GM12878 (cell line): Measurements from ENCODE around the gene LEPR. TPM values are rescaled to one million over a fixed set of nuclear protein-coding genes. Genes with fewer than 3 reads are reported as not detected.

Experiments
- ATAC-seq: fragments of 200-7000 bp; cut with Tn5 transposase; 3 replicates; pipeline ENCODE4 v1.9.1; 2020; ENCODE audit warnings: mild to moderate bottlenecking, moderate library complexity
- BruUV-seq: library from RNA; stranded (reverse); fragments of 400-500 nt; replicated peaks from 2 replicates; lab custom pipeline; 2021; lab: Mats Ljungman, UMichigan
- CTCF ChIA-PET: fragments of 300-600 bp; sonication (Branson Sonifier 250); formaldehyde crosslinking; extraction: SDS; loops from one replicate; lab custom pipeline; 2021; ENCODE audit warnings: inconsistent platforms; lab: Yijun Ruan, JAX
- POLR2A ChIA-PET: fragments of 350-600 bp; formaldehyde crosslinking; extraction: SDS; loops from one replicate; lab custom pipeline; 2021; ENCODE audit warnings: inconsistent platforms; lab: Charles Lee
- RAD21 ChIA-PET: fragments of 300-600 bp; sonication (Branson Sonifier 250); formaldehyde crosslinking; loops from one replicate; lab custom pipeline; 2023; ENCODE audit warnings: antibody characterized with exemption; ENCODE audit not compliant: unreplicated experiment; lab: Charles Lee
- SMC1A ChIA-PET: fragments of 300-600 bp; sonication (Branson Sonifier 250); formaldehyde crosslinking; loops from one replicate; lab custom pipeline; 2023; ENCODE audit not compliant: unreplicated experiment, uncharacterized antibody; lab: Charles Lee
- DNase-seq: peaks from one replicate; pipeline ENCODE4 v3.0.0-alpha.2; 2011; ENCODE audit warnings: low read depth, low spot score
- FAIRE-seq: peaks from 3 replicates; lab custom pipeline; 2011; peaks lifted over from hg19 to GRCh38; lab: Jason Lieb, UNC
- H2AFZ ChIP-seq: 2 replicates; pipeline ENCODE4 v1.6.0; 2011; ENCODE audit warnings: low read depth, low read length, control low read depth; ENCODE audit not compliant: control insufficient read depth
- H3K27ac ChIP-seq: 2 replicates; pipeline ENCODE4 v1.5.1; 2011; ENCODE audit warnings: control low read depth; ENCODE audit not compliant: control insufficient read depth, insufficient read depth
- H3K27me3 ChIP-seq, 2 experiments: replicated peaks in 1 of 2; 2 replicates each; pipeline versions ENCODE4 v1.6.0 to v1.6.1; 2011; ENCODE audit warnings: low read length in 1 of 2; ENCODE audit not compliant: control insufficient read depth in 2 of 2, insufficient read depth in 2 of 2
- H3K36me3 ChIP-seq, 2 experiments: 2 replicates each; pipeline ENCODE4 v1.5.1; 2011; ENCODE audit warnings: low read length in 1 of 2; ENCODE audit not compliant: control insufficient read depth in 2 of 2, insufficient read depth in 2 of 2
- H3K4me1 ChIP-seq: 2 replicates; pipeline ENCODE4 v1.6.1; 2011; ENCODE audit warnings: mild to moderate bottlenecking, low read length, moderate library complexity, mixed read lengths; ENCODE audit not compliant: control insufficient read depth, insufficient read depth
- H3K4me2 ChIP-seq: 2 replicates; pipeline ENCODE4 v1.6.0; 2011; ENCODE audit warnings: control low read depth; ENCODE audit not compliant: control insufficient read depth, insufficient read depth
- H3K4me3 ChIP-seq: fragments of 200-600 bp; sonication (generic); 2 replicates; pipeline ENCODE4 v1.5.1; 2016
- H3K79me2 ChIP-seq: 2 replicates; pipeline ENCODE4 v1.6.0; 2011; ENCODE audit warnings: low read length; ENCODE audit not compliant: control insufficient read depth, insufficient read depth
- H3K9ac ChIP-seq: 2 replicates; pipeline ENCODE4 v1.8.0; 2011; ENCODE audit warnings: low read length, control low read depth, mixed read lengths; ENCODE audit not compliant: control insufficient read depth, insufficient read depth
- H3K9me3 ChIP-seq: replicated peaks from 3 replicates; pipeline ENCODE4 v1.5.1; 2011; ENCODE audit warnings: mild to moderate bottlenecking, low read length; ENCODE audit not compliant: control insufficient read depth, insufficient read depth
- H4K20me1 ChIP-seq: 2 replicates; pipeline ENCODE4 v1.6.0; 2011; ENCODE audit not compliant: control insufficient read depth, insufficient read depth
- BCLAF1 ChIP-seq: fragments of 450-650 bp; IDR thresholded peaks from 2 replicates; pipeline ENCODE4 v1.6.1; 2017; ENCODE audit warnings: antibody characterized with exemption, mild to moderate bottlenecking, moderate library complexity
- BMI1 ChIP-seq: fragments of 450-650 bp; IDR thresholded peaks from 2 replicates; pipeline ENCODE4 v1.6.1; 2016; ENCODE audit warnings: mild to moderate bottlenecking, moderate library complexity, borderline replicate concordance
- KDM1A ChIP-seq: fragments of 200-600 bp; sonication (generic); IDR thresholded peaks from 2 replicates; pipeline ENCODE4 v1.6.1; 2016; ENCODE audit warnings: borderline replicate concordance
- LARP7 ChIP-seq: fragments of 450-650 bp; IDR thresholded peaks from 2 replicates; pipeline ENCODE4 v1.6.1; 2017; ENCODE audit warnings: mild to moderate bottlenecking
- NKRF ChIP-seq: fragments of 450-650 bp; conservative IDR thresholded peaks from 2 replicates; pipeline ENCODE4 v1.6.1; 2017; ENCODE audit warnings: mild to moderate bottlenecking, moderate library complexity
- RCOR1 ChIP-seq: conservative IDR thresholded peaks from 2 replicates; pipeline ENCODE4 v1.6.1; 2012; ENCODE audit warnings: low read depth, low read length, improper control_type of control experiment
- REST ChIP-seq: IDR thresholded peaks from 2 replicates; pipeline ENCODE4 v1.6.1; 2012; ENCODE audit warnings: mild to moderate bottlenecking, low read depth, low read length
- SREBF2 ChIP-seq: IDR thresholded peaks from 2 replicates; pipeline ENCODE4 v1.6.1; 2012; ENCODE audit warnings: mild to moderate bottlenecking, low read length
- TARDBP ChIP-seq: IDR thresholded peaks from 2 replicates; pipeline ENCODE4 v1.6.1; 2016; ENCODE audit warnings: borderline replicate concordance
- TCF7 ChIP-seq: IDR thresholded peaks from 2 replicates; pipeline ENCODE4 v1.6.1; 2014; ENCODE audit warnings: antibody characterized with exemption, borderline replicate concordance
- ZNF217 ChIP-seq: fragments of 450-650 bp; IDR thresholded peaks from 2 replicates; pipeline ENCODE4 v1.6.1; 2017; ENCODE audit warnings: antibody characterized with exemption, mild to moderate bottlenecking
- ZNF274 ChIP-seq: IDR thresholded peaks from one replicate; pipeline ENCODE4 v1.8.0; 2011; ENCODE audit not compliant: insufficient read length, insufficient read depth
- WGBS: methylation state at CpG from one replicate; pipeline ENCODE4 v1.1.6; 2016; ENCODE audit warnings: low lambda C conversion rate; ENCODE audit not compliant: insufficient replicate concordance, insufficient coverage; ENCODE audit errors: missing lambda C conversion rate; 5-methylcytosine and 5-hydroxymethylcytosine counted together
- in situ Hi-C: fragments of 300-500 bp; cut with MboI; formaldehyde crosslinking; loops from 9 replicates; pipeline ENCODE4 v1.14.3; 2018; ENCODE audit warnings: mixed read lengths
- intact Hi-C: fragments of 100-400 bp; cut with micrococcal nuclease; formaldehyde crosslinking; loops from one replicate; pipeline ENCODE4 v1.14.2; 2022; ENCODE audit not compliant: unreplicated experiment
- polyA plus RNA-seq, 11 experiments: library from polyadenylated mRNA; depleted of rRNA in 4 of 11; unstranded in 6 of 11; stranded (reverse) in 5 of 11; fragments of >200 nt; fragmentation: Nextera tagmentation in 4 of 11; fragmentation: Illumina TruSeq in 1 of 11; extraction: Ambion mirVana in 4 of 11; extraction: Trizol in 1 of 11; gene quantifications; 1 replicate in 1 of 11; 2 replicates in 10 of 11; pipeline versions ENCODE4 v1.2.1 to v1.2.3, GENCODE V29; 2011 to 2016; ENCODE audit warnings: inconsistent platforms in 2 of 11, missing spikeins in 2 of 11, low read depth in 1 of 11
- total RNA-seq, 4 experiments: library from RNA; depleted of rRNA in 3 of 4; stranded (reverse); fragments of >200 nt in 3 of 4; fragmentation: Illumina TruSeq in 1 of 4; extraction: Trizol in 1 of 4; gene quantifications; 2 replicates each; pipeline versions ENCODE4 v1.2.1 to v1.2.3, GENCODE V29; 2013 to 2021
- TF ChIP-seq, protein P1 (sequence below): fragments of 150-350 bp; IDR thresholded peaks from 2 replicates; pipeline ENCODE4 v1.6.1; 2014; ENCODE audit warnings: mild to moderate bottlenecking, low read depth, low read length

LEPR gene
- total and polyA plus RNA-seq, 10 of the 15 experiments (the other 5 are each of a cell fraction or from before 2014, with no cell fraction given): 0.49 to 3.7 (median 1.2) TPM

GRCh38 chr1:65407877-65408276 is 12.6 kb upstream of the LEPR start (continued):
- no peak for TF ChIP-seq ZNF274
- TF ChIP-seq TARDBP: no peak
- no peak for TF ChIP-seq BMI1

- Histone ChIP-seq H3K9me3 (no peaks in the 10 kb centered on the region), H3K4me1 (no peaks in the 10 kb centered on the region), H3K27me3 (no peaks in the 10 kb centered on the region), H3K27ac (no peak overlapping the region), H4K20me1 (no peaks in the 10 kb centered on the region; the same call in 1 of the 2 replicates), H3K4me2 (no peak overlapping the region), H3K79me2 (no peaks in the 10 kb centered on the region), H3K36me3 (no peaks in the 10 kb centered on the region), H3K9ac (no peak overlapping the region), H3K4me3 (no peak overlapping the region), H2AFZ (no peak overlapping the region)
- intact Hi-C loops: no loop called here
- in situ Hi-C loops: no loop called here
- POLR2A ChIA-PET: no interaction called here
- SMC1A ChIA-PET: no interaction called here
- TF ChIP-seq KDM1A (no peak), NKRF (no peak), LARP7 (no peak), SREBF2 (no peak), RCOR1 (no peak), BMI1 (no peak), ZNF217 (no peak), BCLAF1 (no peak), TCF7 (no peak), REST (no peak)
- TF ChIP-seq, protein P1, sequence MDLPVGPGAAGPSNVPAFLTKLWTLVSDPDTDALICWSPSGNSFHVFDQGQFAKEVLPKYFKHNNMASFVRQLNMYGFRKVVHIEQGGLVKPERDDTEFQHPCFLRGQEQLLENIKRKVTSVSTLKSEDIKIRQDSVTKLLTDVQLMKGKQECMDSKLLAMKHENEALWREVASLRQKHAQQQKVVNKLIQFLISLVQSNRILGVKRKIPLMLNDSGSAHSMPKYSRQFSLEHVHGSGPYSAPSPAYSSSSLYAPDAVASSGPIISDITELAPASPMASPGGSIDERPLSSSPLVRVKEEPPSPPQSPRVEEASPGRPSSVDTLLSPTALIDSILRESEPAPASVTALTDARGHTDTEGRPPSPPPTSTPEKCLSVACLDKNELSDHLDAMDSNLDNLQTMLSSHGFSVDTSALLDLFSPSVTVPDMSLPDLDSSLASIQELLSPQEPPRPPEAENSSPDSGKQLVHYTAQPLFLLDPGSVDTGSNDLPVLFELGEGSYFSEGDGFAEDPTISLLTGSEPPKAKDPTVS: no peak
- BruUV-seq: no TSS peak
- FAIRE-seq (no peak), ATAC-seq (no peak), DNase-seq (no peak)
- CTCF ChIA-PET: interaction anchor here (1.3 kb wide), 1 partner anchor 9 kb away, joined by 3 read pairs; no protein-coding TSS in a partner anchor
- 0% methylated on average over 1 of the region's 1 CpG for WGBS
- RAD21 ChIA-PET: no interaction called here
These were observed 11.2 kb upstream of the LEPR start for GRCh38 chr1:65409314-65409713.
